GM19240 (cell line): ENCODE data around the gene NPR2.

Experiments
- DNase-seq: peaks from one replicate; pipeline ENCODE4 v3.0.0; 2011; ENCODE audit warnings: low spot score; ENCODE audit not compliant: insufficient read length

Gene NPR2

GRCh38 chr9:35791297-35791921 is at the start of gene NPR2:
Gene NPR2, plus strand, starts transcription at chr9:35791591. Its CDS starts 818 bp downstream, at chr9:35792409.
- DNase-seq: no peak

- DNase-seq: no peak
Measured at GRCh38 chr9:35741740-35742139, 49.7 kb upstream of the NPR2 start.

- no peak for DNase-seq
Measured at GRCh38 chr9:35743452-35743851, 47.9 kb upstream of the NPR2 start.

- DNase-seq: no peak
Measured at GRCh38 chr9:35743880-35744518, 47.4 kb upstream of the NPR2 start.

GRCh38 chr9:35745569-35745968 is 45.8 kb upstream of the NPR2 start:
- no peak for DNase-seq

- DNase-seq: no peak
Measured at GRCh38 chr9:35746583-35746982, 44.8 kb upstream of the NPR2 start.

- no peak for DNase-seq
Measured at GRCh38 chr9:35748242-35748857, 43.0 kb upstream of the NPR2 start.

- no peak for DNase-seq
Measured at GRCh38 chr9:35748858-35749514, 42.4 kb upstream of the NPR2 start, which contains the start of the genes GBA2 and RGP1. Gene GBA2, minus strand, starts transcription at chr9:35749228. Its CDS starts 524 bp downstream, at chr9:35748704. Gene RGP1, plus strand, starts transcription at chr9:35749287. Its CDS starts 469 bp downstream, at chr9:35749756.

- DNase-seq: no peak
Measured at GRCh38 chr9:35749515-35750255, 41.7 kb upstream of the NPR2 start.

- no peak for DNase-seq
Measured at GRCh38 chr9:35750256-35750531, 41.2 kb upstream of the NPR2 start.

- no peak for DNase-seq
Measured at GRCh38 chr9:35753466-35753865, 37.9 kb upstream of the NPR2 start.

- DNase-seq: no peak
Measured at GRCh38 chr9:35754264-35754663, 37.1 kb upstream of the NPR2 start, which contains the start of gene MSMP. Gene MSMP, minus strand, starts transcription at chr9:35754276. Its CDS starts 147 bp downstream, at chr9:35754129.

- DNase-seq: no peak
Measured at GRCh38 chr9:35755071-35755470, 36.3 kb upstream of the NPR2 start.

GRCh38 chr9:35756275-35757225 is 34.8 kb upstream of the NPR2 start:
- DNase-seq: peak; percentile 37

GRCh38 chr9:35757226-35757891 is 34.0 kb upstream of the NPR2 start:
- no peak for DNase-seq

- no peak for DNase-seq
Measured at GRCh38 chr9:35757892-35758275, 33.5 kb upstream of the NPR2 start.

GRCh38 chr9:35758475-35759050 is 32.8 kb upstream of the NPR2 start:
- DNase-seq: no peak

GRCh38 chr9:35759795-35760194 is 31.6 kb upstream of the NPR2 start:
- DNase-seq: no peak

GRCh38 chr9:35760651-35761050 is 30.7 kb upstream of the NPR2 start:
- DNase-seq: no peak

GRCh38 chr9:35763181-35763580 is 28.2 kb upstream of the NPR2 start:
- DNase-seq: no peak
